ENCODE measurements around the gene SMIM9. TPM values are rescaled to one million over a fixed set of nuclear protein-coding genes. Genes with fewer than 3 reads are reported as not detected.

SMIM9 gene
- total RNA-seq, 1 donor, result not detected

DNA sequence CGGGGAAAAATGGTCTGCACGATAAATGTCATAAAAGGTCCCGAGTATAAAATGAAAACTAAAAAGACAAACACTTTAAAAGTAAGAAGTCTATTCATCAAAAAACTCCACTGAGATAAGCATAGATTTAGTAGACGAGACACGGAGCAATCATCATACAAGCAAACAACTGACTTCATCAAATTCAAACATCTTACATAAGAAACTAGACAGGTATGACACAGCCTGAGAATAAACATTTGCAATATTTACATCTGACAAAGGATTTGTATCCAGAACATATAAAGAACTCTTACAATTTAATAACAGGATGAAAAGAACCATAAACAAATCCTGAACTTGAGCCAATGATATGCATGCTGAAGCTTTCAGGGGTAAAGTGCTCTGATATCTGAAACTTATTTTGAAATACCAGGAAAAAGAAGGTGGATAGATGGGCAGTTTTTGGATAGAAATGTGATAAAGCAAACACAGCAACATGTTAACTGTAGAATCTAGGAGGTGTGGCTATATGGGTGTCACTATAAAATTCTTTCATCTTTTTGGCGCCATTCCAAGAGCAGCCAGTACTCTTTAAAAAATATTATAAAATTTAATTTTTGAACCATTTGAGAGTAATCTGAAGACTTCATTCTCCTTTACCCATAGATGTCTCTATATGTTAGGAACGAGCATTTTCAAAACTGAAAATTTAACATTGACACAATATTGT is 41.2 kb downstream of the SMIM9 start:
- DNase-seq (ENCODE audit: low read depth), result no peak
- H3K4me3 ChIP-seq (ENCODE audit: low read depth, low read length), result no peak overlapping the region
- TF ChIP-seq, protein P1, sequence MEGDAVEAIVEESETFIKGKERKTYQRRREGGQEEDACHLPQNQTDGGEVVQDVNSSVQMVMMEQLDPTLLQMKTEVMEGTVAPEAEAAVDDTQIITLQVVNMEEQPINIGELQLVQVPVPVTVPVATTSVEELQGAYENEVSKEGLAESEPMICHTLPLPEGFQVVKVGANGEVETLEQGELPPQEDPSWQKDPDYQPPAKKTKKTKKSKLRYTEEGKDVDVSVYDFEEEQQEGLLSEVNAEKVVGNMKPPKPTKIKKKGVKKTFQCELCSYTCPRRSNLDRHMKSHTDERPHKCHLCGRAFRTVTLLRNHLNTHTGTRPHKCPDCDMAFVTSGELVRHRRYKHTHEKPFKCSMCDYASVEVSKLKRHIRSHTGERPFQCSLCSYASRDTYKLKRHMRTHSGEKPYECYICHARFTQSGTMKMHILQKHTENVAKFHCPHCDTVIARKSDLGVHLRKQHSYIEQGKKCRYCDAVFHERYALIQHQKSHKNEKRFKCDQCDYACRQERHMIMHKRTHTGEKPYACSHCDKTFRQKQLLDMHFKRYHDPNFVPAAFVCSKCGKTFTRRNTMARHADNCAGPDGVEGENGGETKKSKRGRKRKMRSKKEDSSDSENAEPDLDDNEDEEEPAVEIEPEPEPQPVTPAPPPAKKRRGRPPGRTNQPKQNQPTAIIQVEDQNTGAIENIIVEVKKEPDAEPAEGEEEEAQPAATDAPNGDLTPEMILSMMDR (IDR thresholded peaks at IDR 0.05; ENCODE audit: insufficient read depth, low read depth, low read length), result no peak

DNA sequence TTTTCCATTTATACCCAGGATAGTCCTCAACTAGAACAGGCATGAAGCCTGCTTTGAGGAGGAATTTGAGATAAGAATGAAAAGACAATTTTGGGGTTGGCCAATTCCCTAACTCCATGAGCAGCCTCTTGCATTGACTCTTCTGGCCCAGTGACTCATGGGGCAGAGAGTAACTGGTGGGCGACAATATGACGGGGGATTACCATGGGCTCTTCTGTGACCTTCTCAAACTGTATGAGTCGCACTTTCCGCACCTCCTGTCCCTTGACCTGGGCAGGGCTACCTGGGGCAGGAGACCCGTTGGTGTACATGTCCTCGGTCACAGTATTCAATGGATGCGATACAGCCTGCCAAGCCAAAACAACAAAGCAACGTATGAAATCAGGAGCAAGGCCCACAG is 42.5 kb downstream of the SMIM9 start:
- TF ChIP-seq, protein P1 (IDR thresholded peaks at IDR 0.05; ENCODE audit: insufficient read depth, low read depth, low read length), result no peak
- H3K4me3 ChIP-seq (ENCODE audit: low read depth, low read length), result no peak overlapping the region
- no peak for DNase-seq (ENCODE audit: low read depth)

DNA sequence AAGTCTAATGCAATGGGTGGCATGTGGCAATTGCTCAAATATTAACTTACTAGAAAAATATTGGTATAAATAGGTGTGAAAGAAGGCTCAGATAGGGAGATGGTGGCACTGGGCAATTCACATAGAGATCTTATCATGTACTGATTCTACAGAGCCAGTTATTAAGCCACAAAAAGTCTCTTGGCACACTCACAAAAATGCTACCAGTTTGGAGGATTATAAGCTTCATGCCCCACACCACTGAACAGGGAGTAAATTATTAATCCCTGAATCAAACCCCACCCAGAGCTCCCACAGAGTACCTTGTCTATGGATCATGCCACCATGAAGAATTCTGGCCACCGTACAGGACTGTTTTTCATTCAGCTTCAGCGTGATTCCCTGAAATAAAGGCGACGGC is 43.0 kb downstream of the SMIM9 start:
- TF ChIP-seq, protein P1 (IDR thresholded peaks at IDR 0.05; ENCODE audit: insufficient read depth, low read depth, low read length), result no peak
- no peak overlapping the region for H3K4me3 ChIP-seq (ENCODE audit: low read depth, low read length)
- DNase-seq (ENCODE audit: low read depth), result no peak

DNA sequence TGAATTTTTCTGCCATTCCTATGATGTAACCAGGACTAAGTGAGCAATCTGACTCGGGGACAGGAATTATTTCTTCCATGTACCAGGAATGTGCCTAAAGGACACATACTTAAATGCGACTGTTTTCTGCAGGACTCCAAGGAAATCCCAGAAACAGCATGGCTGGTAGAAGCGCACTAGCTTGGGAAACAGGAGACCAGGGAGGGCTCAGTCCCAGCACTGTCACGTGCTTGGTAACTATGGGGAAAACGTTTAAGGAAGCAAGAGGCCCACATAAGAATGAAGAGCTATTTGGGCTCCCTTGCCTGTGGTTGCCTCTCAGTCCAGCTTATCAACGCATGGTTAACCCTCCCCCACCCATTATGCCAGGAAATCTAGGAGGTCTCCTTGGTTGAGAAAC is 48.7 kb downstream of the SMIM9 start:
- TF ChIP-seq, protein P1 (IDR thresholded peaks at IDR 0.05; ENCODE audit: insufficient read depth, low read depth, low read length), result no peak
- peak; percentile 19 for DNase-seq (ENCODE audit: low read depth)
- no peak overlapping the region for H3K4me3 ChIP-seq (ENCODE audit: low read depth, low read length)

DNA sequence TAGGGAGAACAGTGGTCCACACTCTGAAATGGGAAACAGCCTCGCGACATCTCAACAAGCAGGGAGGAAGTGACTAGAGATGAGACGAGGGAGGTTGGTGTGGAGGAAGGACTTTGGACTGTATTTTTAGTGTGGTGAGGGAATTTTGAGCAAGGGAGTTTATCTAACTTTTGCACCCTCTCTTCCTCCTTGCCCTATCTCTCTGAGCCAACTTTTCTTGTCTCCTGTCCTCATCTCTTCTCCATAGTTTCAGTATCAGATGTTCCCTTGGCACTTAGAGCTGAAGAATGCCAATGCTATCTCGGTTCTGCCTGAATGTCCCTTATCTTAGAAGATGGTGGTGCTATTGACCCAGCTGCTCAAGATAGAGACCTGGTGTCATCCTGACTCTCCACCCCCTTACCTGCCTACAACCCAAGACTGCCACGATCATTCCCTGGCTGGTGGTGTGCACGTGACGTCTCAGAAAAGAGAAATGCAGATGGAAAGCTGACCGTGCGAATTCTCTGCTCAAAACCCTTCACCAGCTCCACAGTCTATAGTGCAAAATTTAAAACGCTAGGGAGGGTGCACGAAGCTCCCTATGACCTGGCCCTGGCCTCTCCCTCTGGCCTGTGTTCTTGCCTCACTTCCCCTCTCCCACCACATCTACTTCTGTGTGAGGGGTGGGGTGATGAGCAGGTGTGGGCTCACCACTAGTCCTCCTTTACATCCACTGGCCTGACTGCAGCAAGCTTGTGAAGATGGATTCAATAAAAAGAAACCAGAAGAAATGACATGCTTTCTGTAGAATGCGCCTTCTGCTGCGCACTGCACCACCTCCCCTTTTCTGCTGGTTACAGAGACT is 50.1 kb downstream of the SMIM9 start:
- TF ChIP-seq, protein P1 (IDR thresholded peaks at IDR 0.05; ENCODE audit: insufficient read depth, low read depth, low read length), result no peak
- H3K4me3 ChIP-seq (ENCODE audit: low read depth, low read length), result no peak overlapping the region
- DNase-seq (ENCODE audit: low read depth), result no peak

DNA sequence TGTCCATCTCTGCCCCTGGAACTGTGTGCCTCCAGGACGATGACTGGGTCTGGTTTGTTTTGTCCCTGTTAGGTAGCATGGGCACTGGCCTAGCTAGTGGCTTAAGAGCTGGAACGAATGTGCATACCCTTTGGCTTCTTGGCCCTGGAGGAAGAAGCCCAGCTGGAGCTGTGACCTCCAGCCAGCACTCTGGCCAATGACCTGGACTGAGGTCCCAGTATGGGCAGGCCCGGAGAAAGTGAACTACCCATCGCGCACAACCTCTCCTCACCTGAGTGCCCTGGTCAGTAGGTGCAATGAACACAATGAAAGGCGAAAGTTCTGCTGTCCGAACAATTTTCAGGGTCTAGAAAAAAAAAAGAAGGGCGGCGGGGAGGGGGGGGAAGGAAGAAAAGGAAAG is 53.5 kb downstream of the SMIM9 start:
- no peak overlapping the region for H3K4me3 ChIP-seq (ENCODE audit: low read depth, low read length)

More for the DNA sequence above, 53.5 kb downstream of the SMIM9 start:
- DNase-seq (ENCODE audit: low read depth), result no peak
- TF ChIP-seq, protein P1 (IDR thresholded peaks at IDR 0.05; ENCODE audit: insufficient read depth, low read depth, low read length), result no peak
